GM20000 (cell line): ENCODE results near the gene KHDRBS2.

Source experiments
- DNase-seq: peaks from one replicate; pipeline ENCODE4 v3.0.0; 2012; ENCODE audit warnings: low spot score
- CTCF ChIP-seq: IDR thresholded peaks from 2 replicates; pipeline ENCODE4 v1.5.1; 2012; ENCODE audit warnings: mild to moderate bottlenecking, control low read depth; ENCODE audit errors: extremely low read depth, missing control alignments

Gene KHDRBS2

GRCh38 chr6:61745994-61746393, 540.0 kb downstream of the KHDRBS2 start:
- DNase-seq, result no peak
- TF ChIP-seq CTCF, result no peak

GRCh38 chr6:61711849-61712248, 574.2 kb downstream of the KHDRBS2 start:
- no peak for TF ChIP-seq CTCF
- no peak for DNase-seq

DNA sequence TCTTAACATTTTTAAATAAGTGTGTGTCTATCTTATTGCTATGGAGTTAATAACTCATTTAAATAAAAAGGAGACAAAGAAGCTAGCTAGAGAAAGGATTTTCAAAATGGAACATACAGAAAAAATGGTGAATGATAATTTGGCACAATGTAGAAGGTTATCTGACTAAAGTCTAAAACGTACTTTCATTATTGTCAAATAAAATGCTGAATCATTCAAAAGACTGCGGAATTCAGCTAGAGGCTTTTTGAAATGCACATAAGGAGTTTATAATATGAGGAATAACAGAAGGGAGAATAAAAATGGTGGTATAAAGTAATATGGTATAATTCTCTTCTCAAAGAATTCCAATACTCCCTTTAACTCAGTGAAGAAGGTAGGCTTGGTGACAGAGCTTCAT, 597.9 kb downstream of the KHDRBS2 start:
- TF ChIP-seq CTCF, result no peak
- DNase-seq, result no peak

DNA sequence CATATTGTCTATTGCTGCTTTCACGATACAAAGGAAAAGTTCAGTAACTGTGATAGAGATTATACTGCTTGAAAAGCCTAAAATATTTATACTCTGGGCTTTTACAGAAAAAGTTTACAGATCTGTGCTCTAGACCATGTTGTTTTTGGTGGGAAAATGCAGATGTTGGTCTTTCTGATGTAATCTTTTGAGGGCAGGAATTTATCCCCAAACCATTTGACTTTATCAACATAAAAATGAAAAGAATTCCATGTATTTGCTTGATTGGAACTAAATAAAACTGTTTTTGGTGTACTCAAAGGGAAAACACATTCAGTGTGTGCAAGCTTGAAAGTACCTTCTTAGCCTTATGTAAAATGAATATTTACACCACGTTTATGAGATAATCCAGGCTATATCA, 603.5 kb downstream of the KHDRBS2 start:
- no peak for TF ChIP-seq CTCF
- no peak for DNase-seq

DNA sequence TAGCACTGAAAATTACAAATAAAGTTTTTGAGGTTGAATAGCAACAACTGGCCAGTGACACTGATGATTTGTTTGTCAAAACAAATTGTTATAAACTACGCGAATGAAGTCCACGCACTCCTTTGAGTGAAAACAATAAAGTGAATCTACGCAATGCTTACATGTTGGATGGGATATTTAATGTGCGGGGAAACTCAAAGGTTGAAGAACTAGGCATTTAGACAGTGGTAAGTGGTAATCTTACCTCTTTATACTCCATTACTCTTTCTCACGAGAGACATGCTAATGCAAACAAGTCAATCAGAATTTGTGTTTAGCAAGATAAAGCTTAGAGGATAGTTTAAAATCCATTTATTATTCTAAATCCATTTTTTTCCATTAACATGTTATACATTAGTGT, 606.4 kb downstream of the KHDRBS2 start:
- TF ChIP-seq CTCF, result no peak
- DNase-seq, result no peak

DNA sequence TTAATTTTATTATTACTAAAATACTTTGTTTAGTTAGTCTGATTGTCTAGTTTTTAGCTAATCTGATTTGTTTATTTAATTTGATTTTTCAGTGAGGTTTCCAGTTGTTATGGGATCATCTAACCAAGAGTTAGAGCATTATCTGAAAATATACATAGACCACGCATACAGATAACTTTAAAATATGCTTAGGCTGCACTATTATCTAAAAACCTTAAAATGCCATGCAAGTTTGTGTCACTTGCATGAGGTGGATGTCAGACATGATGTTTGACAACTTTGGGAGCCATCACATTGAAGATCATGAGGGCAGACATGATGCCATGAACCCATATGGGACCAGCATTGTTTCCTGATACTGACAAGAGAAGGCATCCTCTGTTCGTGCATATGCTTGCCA, 610.3 kb downstream of the KHDRBS2 start:
- TF ChIP-seq CTCF, result no peak
- no peak for DNase-seq

GRCh38 chr6:61649845-61650244, 636.2 kb downstream of the KHDRBS2 start:
- TF ChIP-seq CTCF, result no peak
- no peak for DNase-seq
